SK-N-SH (cell line): Measurements from ENCODE around the gene MMP24OS. TPM values are rescaled to one million over a fixed set of nuclear protein-coding genes. Genes with fewer than 3 reads are reported as not detected.

Source experiments
- CTCF ChIA-PET: fragments of 300-600, 350-600 bp; formaldehyde crosslinking; extraction: SDS; loops from one replicate; lab custom pipeline; 2021; lab: Yijun Ruan, JAX
- POLR2A ChIA-PET: fragments of 350-600 bp; sonication (Branson Sonifier 250); formaldehyde crosslinking; extraction: SDS; loops from one replicate; lab custom pipeline; 2020; ENCODE audit warnings: antibody characterized with exemption, inconsistent platforms; lab: Yijun Ruan, JAX
- DNase-seq: peaks from one replicate; pipeline ENCODE4 v3.0.0; 2012
- H2AFZ ChIP-seq: fragments of 200-600 bp; sonication (generic); 2 replicates; pipeline ENCODE4 v1.8.1; 2016; ENCODE audit warnings: antibody characterized with exemption, mild to moderate bottlenecking, low read depth
- H3F3A ChIP-seq: fragments of 200-600 bp; sonication (generic); replicated peaks from 2 replicates; pipeline ENCODE3; 2016; ENCODE audit warnings: antibody characterized with exemption, mild to moderate bottlenecking; ENCODE audit not compliant: insufficient read depth
- H3K27ac ChIP-seq, 2 experiments: fragments of 200-500 bp in 1 of 2; fragments of 200-600 bp in 1 of 2; sonication (Bioruptor generic) in 1 of 2; sonication (generic), shearing (Covaris generic) in 1 of 2; 2 replicates each; pipeline versions ENCODE4 v1.5.1 to v1.6.1; 2014 to 2016; ENCODE audit warnings: low read depth in 2 of 2, inconsistent platforms in 1 of 2, low read length in 1 of 2, mild to moderate bottlenecking in 1 of 2, mixed read lengths in 1 of 2
- H3K27me3 ChIP-seq: fragments of 200-600 bp; sonication (generic), shearing (Covaris generic); 2 replicates; pipeline ENCODE4 v1.6.1; 2016; ENCODE audit warnings: mixed run types; ENCODE audit not compliant: insufficient read depth
- H3K36me3 ChIP-seq, 2 experiments: fragments of 200-500 bp in 1 of 2; fragments of 200-600 bp in 1 of 2; sonication (Bioruptor generic) in 1 of 2; sonication (generic) in 1 of 2; replicated peaks in 1 of 2; 2 replicates each; pipeline versions ENCODE3 to v1.5.1; 2014 to 2016; ENCODE audit warnings: low read length in 1 of 2, mild to moderate bottlenecking in 1 of 2; ENCODE audit not compliant: insufficient read depth in 2 of 2, control insufficient read depth in 1 of 2
- H3K4me1 ChIP-seq, 2 experiments: fragments of 200-500 bp in 1 of 2; fragments of 200-600 bp in 1 of 2; sonication (Bioruptor generic) in 1 of 2; sonication (generic), shearing (Covaris generic) in 1 of 2; 2 replicates each; pipeline versions ENCODE4 v1.5.1 to v1.6.1; 2014 to 2016; ENCODE audit warnings: low read depth in 1 of 2, low read length in 1 of 2, mixed run types in 1 of 2; ENCODE audit not compliant: insufficient read depth in 2 of 2, control insufficient read depth in 1 of 2
- H3K4me2 ChIP-seq: fragments of 200-600 bp; sonication (generic), shearing (Covaris generic); 2 replicates; pipeline ENCODE4 v1.6.1; 2017; ENCODE audit warnings: mixed run types
- H3K4me3 ChIP-seq, 2 experiments: fragments of 200-500 bp in 1 of 2; fragments of 200-600 bp in 1 of 2; sonication (Bioruptor generic) in 1 of 2; sonication (generic), shearing (Covaris generic) in 1 of 2; 2 replicates each; pipeline versions ENCODE4 v1.5.1 to v1.8.1; 2014 to 2016; ENCODE audit warnings: low read depth in 2 of 2, inconsistent platforms in 1 of 2, low read length in 1 of 2, mild to moderate bottlenecking in 1 of 2, mixed read lengths in 1 of 2, moderate library complexity in 1 of 2
- H3K79me2 ChIP-seq: fragments of 200-600 bp; sonication (generic); 2 replicates; pipeline ENCODE4 v1.8.1; 2017; ENCODE audit warnings: mild to moderate bottlenecking; ENCODE audit not compliant: insufficient read depth
- H3K9ac ChIP-seq: fragments of 200-600 bp; sonication (generic); 2 replicates; pipeline ENCODE4 v1.6.1; 2017; ENCODE audit warnings: mixed run types
- H3K9me2 ChIP-seq: fragments of 200-600 bp; sonication (generic); 2 replicates; pipeline ENCODE4 v1.6.1; 2017; ENCODE audit warnings: mixed run types
- H3K9me3 ChIP-seq: fragments of 200-600 bp; sonication (generic); 2 replicates; pipeline ENCODE4 v1.6.1; 2017; ENCODE audit warnings: mixed run types, mild to moderate bottlenecking, moderate library complexity
- H4K20me1 ChIP-seq: fragments of 200-600 bp; sonication (generic); 2 replicates; pipeline ENCODE4 v1.6.1; 2017; ENCODE audit warnings: mild to moderate bottlenecking, mixed run types; ENCODE audit not compliant: insufficient read depth
- CTCF ChIP-seq: fragments of 200-600 bp; sonication (generic); IDR thresholded peaks from 2 replicates; pipeline ENCODE4 v1.6.1; 2017; ENCODE audit warnings: antibody characterized with exemption, mild to moderate bottlenecking, moderate library complexity
- ELF1 ChIP-seq: IDR thresholded peaks from 2 replicates; pipeline ENCODE4 v1.4.0; 2012
- EZH2phosphoT487 ChIP-seq: fragments of 200-600 bp; sonication (generic); IDR thresholded peaks from 2 replicates; pipeline ENCODE4 v1.6.1; 2017; ENCODE audit warnings: low read depth, mixed run types, mild to moderate bottlenecking, antibody characterized with exemption, moderate library complexity, borderline replicate concordance
- FOXM1 ChIP-seq: IDR thresholded peaks from 2 replicates; pipeline ENCODE4 v1.4.0; 2012; ENCODE audit warnings: low read depth, mild to moderate bottlenecking
- GATA2 ChIP-seq: sonication (generic); formaldehyde crosslinking; IDR thresholded peaks from 2 replicates; pipeline ENCODE4 v1.5.0; 2020; ENCODE audit warnings: mild to moderate bottlenecking, missing genetic modification reagents
- NRF1 ChIP-seq: IDR thresholded peaks from 2 replicates; pipeline ENCODE4 v1.6.1; 2012; ENCODE audit warnings: low read depth, mild to moderate bottlenecking, low read length
- PBX3 ChIP-seq: IDR thresholded peaks from 2 replicates; pipeline ENCODE4; 2012
- RAD21 ChIP-seq: IDR thresholded peaks from 2 replicates; pipeline ENCODE4 v1.6.1; 2012; ENCODE audit warnings: mild to moderate bottlenecking, low read length
- SMC3 ChIP-seq: IDR thresholded peaks from 2 replicates; pipeline ENCODE4 v1.6.1; 2012; ENCODE audit warnings: low read depth, low read length, improper control_type of control experiment
- TAF1 ChIP-seq: IDR thresholded peaks from 2 replicates; pipeline ENCODE4 v1.6.1; 2012; ENCODE audit warnings: low read depth, mild to moderate bottlenecking, low read length, moderate library complexity, borderline replicate concordance
- TCF12 ChIP-seq: IDR thresholded peaks from 2 replicates; pipeline ENCODE4 v1.4.0; 2012
- TEAD4 ChIP-seq: IDR thresholded peaks from 2 replicates; pipeline ENCODE4 v1.4.0; 2012; ENCODE audit warnings: mild to moderate bottlenecking, borderline replicate concordance; ENCODE audit not compliant: insufficient read depth
- YY1 ChIP-seq: IDR thresholded peaks from 2 replicates; pipeline ENCODE4 v1.4.0; 2012; ENCODE audit warnings: low read depth, mild to moderate bottlenecking
- WGBS: methylation state at CpG from one replicate; pipeline ENCODE4 v1.1.6; 2017; ENCODE audit warnings: low lambda C conversion rate; 5-methylcytosine and 5-hydroxymethylcytosine counted together
- polyA plus RNA-seq, 3 experiments: library from polyadenylated mRNA; depleted of rRNA; stranded (reverse); fragments of >200 nt; gene quantifications; 2 replicates each; pipeline ENCODE4 v1.2.3, GENCODE V29; 2012
- TF ChIP-seq, protein P1 (sequence below): IDR thresholded peaks from 2 replicates; pipeline ENCODE4 v1.4.0; 2012; ENCODE audit warnings: low read depth, borderline replicate concordance

Gene MMP24OS
- polyA plus RNA-seq, 1 of the 3 experiments (the other 2 are of a cell fraction): 53.1 TPM

DNA sequence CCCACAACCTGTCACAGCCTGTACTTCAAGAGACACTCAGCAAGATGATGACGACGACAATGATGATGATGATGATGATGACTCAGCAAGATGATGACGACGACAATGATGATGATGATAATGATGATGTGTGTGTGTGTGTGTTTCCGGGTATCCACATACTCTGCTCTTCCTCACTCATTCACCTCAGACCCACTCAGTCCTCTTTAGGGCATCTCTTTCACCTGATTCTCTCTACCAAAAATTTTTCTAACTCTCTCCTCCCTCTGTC lies 7.8 kb upstream of the MMP24OS start:
- Histone ChIP-seq H3K36me3 (peaks cover 3 to 13% of the 10 kb centered on the region in 2 experiments), H3K4me3 (no peak overlapping the region), H3K9me3 (no peaks in the 10 kb centered on the region), H3K27me3 (no peaks in the 10 kb centered on the region), H3K27ac (no peak overlapping the region), H3K4me1 (peaks cover 0 to 20% of the 10 kb centered on the region in 2 experiments; a peak in 3 of 4 replicates), H3K9me2 (no peaks in the 10 kb centered on the region), H3F3A (peaks cover 9% of the 10 kb centered on the region), H4K20me1 (no peaks in the 10 kb centered on the region), H3K9ac (no peak overlapping the region), H2AFZ (no peak overlapping the region), H3K4me2 (peak overlapping the region; percentile 76), H3K79me2 (peaks cover 37% of the 10 kb centered on the region)
- CTCF ChIA-PET: interaction anchor here (1.0 to 1.3 kb wide), 2 partner anchors 9 to 18 kb away, joined by 3 to 4 read pairs; no protein-coding TSS in a partner anchor
- TF ChIP-seq SMC3 (no peak), TCF12 (no peak), ELF1 (no peak), NRF1 (no peak), YY1 (no peak), RAD21 (no peak), GATA2 (CRISPR knock-in tag) (no peak), PBX3 (no peak), TAF1 (no peak), EZH2phosphoT487 (no peak), CTCF (no peak), TEAD4 (no peak), FOXM1 (no peak)
- TF ChIP-seq, protein P1, sequence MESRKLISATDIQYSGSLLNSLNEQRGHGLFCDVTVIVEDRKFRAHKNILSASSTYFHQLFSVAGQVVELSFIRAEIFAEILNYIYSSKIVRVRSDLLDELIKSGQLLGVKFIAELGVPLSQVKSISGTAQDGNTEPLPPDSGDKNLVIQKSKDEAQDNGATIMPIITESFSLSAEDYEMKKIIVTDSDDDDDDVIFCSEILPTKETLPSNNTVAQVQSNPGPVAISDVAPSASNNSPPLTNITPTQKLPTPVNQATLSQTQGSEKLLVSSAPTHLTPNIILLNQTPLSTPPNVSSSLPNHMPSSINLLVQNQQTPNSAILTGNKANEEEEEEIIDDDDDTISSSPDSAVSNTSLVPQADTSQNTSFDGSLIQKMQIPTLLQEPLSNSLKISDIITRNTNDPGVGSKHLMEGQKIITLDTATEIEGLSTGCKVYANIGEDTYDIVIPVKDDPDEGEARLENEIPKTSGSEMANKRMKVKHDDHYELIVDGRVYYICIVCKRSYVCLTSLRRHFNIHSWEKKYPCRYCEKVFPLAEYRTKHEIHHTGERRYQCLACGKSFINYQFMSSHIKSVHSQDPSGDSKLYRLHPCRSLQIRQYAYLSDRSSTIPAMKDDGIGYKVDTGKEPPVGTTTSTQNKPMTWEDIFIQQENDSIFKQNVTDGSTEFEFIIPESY: no peak
- 80% methylated on average over 5 of the region's 5 CpGs for WGBS
- POLR2A ChIA-PET: no interaction called here
- DNase-seq: no peak
